Nephron progenitor cell (in vitro differentiated cells): Measurements from ENCODE around the gene OR3A3.
"Not testable (repeated sequence)": the region's sequence is repeated elsewhere in the genome, so short reads cannot be mapped to it uniquely, and the experiment has no call there.

Experiments used
- DNase-seq: peaks from one replicate; pipeline ENCODE4 v3.0.0; 2021
- H3K27ac Mint-ChIP-seq: 2 replicates; pipeline ENCODE4 v1.8.0; 2021; ENCODE audit warnings: mild to moderate bottlenecking, moderate library complexity, mixed read lengths
- H3K27me3 Mint-ChIP-seq: 2 replicates; pipeline ENCODE4 v1.8.0; 2021; ENCODE audit warnings: mild to moderate bottlenecking, low read depth, mixed read lengths; ENCODE audit not compliant: poor library complexity
- H3K36me3 Mint-ChIP-seq: 2 replicates; pipeline ENCODE4 v1.8.0; 2021; ENCODE audit warnings: low read depth, mixed read lengths
- H3K4me1 Mint-ChIP-seq: 2 replicates; pipeline ENCODE4 v1.8.0; 2021; ENCODE audit warnings: mixed read lengths
- H3K4me3 Mint-ChIP-seq: 2 replicates; pipeline ENCODE4 v1.8.0; 2021; ENCODE audit warnings: mild to moderate bottlenecking, moderate library complexity, mixed read lengths
- H3K9me3 Mint-ChIP-seq: 2 replicates; pipeline ENCODE4 v1.8.0; 2021; ENCODE audit warnings: mild to moderate bottlenecking, moderate library complexity, mixed read lengths
- TF ChIP-seq, protein P1 (sequence below): fragments of 200-600 bp; sonication (generic); IDR thresholded peaks from 2 replicates; pipeline ENCODE4 v1.5.0; 2021; ENCODE audit warnings: antibody characterized with exemption

OR3A3 gene

DNA sequence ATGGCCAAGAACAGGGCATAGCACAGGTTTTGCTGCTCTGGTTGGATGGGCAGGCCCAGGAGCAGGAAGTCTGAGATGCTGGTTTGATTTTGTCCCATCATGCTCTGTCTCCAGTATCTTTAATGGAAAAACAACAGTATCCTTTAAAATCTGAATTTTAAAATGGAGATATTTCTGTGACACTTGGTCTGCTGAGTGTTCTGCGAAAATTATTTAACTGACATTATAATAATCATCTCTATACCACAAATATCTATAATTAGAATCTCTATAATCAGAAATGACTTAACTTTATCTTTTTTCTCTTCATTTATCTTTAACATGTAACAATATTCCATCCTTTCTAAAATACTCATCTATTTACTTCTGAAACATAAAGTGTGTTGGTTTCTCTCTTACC is 12.9 kb upstream of the OR3A3 start, which contains the start of gene OR1E1:
Gene OR1E1, minus strand, starts transcription at position 101 of the 400 bp plus-strand sequence. Its CDS starts 0 bp downstream, at position 101.
- Mint-ChIP-seq H3K4me1 (no peaks in the 10 kb centered on the region), H3K27me3 (no peaks in the 10 kb centered on the region), H3K27ac (no peak within 1 kb of the TSS), H3K36me3 (no peaks in the 10 kb centered on the region), H3K9me3 (peaks cover 52% of the 10 kb centered on the region), H3K4me3 (no peak within 1 kb of the TSS)
- TF ChIP-seq, protein P1, sequence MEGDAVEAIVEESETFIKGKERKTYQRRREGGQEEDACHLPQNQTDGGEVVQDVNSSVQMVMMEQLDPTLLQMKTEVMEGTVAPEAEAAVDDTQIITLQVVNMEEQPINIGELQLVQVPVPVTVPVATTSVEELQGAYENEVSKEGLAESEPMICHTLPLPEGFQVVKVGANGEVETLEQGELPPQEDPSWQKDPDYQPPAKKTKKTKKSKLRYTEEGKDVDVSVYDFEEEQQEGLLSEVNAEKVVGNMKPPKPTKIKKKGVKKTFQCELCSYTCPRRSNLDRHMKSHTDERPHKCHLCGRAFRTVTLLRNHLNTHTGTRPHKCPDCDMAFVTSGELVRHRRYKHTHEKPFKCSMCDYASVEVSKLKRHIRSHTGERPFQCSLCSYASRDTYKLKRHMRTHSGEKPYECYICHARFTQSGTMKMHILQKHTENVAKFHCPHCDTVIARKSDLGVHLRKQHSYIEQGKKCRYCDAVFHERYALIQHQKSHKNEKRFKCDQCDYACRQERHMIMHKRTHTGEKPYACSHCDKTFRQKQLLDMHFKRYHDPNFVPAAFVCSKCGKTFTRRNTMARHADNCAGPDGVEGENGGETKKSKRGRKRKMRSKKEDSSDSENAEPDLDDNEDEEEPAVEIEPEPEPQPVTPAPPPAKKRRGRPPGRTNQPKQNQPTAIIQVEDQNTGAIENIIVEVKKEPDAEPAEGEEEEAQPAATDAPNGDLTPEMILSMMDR = no peak
- DNase-seq = no peak

DNA sequence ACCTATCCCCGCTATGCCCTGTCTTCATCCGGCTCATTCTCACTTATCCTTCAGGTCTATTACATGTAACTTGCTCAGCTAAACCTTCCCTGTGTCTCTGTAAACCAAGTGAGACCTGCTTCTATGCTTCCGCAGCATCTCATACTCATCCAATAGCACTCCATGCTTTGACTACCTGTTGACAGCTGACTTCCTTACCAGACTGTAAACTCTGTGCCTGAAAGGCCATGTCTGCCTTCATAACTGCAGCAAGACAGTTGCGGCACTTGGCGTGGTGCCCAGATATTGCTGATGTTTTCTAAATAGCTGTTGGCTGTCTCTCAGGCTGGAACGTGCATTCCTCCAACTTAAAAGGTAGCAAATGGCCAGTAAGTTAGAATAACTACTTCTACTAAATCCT is 11.1 kb upstream of the OR3A3 start:
- Mint-ChIP-seq H3K27me3 (no peaks in the 10 kb centered on the region), H3K4me3 (no peak overlapping the region), H3K4me1 (no peaks in the 10 kb centered on the region), H3K36me3 (no peaks in the 10 kb centered on the region), H3K9me3 (peaks cover 54% of the 10 kb centered on the region), H3K27ac (no peak overlapping the region)
- TF ChIP-seq, protein P1 = no peak
- no peak for DNase-seq

DNA sequence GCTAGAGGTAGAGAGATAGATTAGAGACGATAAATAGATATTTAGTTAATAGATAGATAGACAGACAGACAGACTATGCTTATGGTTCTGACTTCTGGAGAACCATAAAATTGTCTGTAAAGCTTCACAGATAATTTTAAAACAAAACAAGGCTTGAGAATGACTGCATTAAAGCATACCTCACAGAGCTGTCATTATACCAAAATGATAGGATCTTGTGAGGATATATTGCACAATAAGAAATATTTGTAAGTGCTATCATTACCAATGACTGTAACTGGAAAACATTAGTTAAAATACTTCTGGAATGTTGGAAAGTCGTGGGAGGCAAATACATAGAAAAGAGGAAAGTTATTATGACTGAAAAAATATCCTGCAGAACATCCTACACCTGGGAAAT is 9.4 kb upstream of the OR3A3 start:
- Mint-ChIP-seq H3K4me3 (no peak overlapping the region), H3K27me3 (no peaks in the 10 kb centered on the region), H3K36me3 (no peaks in the 10 kb centered on the region), H3K4me1 (no peaks in the 10 kb centered on the region), H3K9me3 (peaks cover 60% of the 10 kb centered on the region), H3K27ac (no peak overlapping the region)
- no peak for DNase-seq
- TF ChIP-seq, protein P1 = no peak

DNA sequence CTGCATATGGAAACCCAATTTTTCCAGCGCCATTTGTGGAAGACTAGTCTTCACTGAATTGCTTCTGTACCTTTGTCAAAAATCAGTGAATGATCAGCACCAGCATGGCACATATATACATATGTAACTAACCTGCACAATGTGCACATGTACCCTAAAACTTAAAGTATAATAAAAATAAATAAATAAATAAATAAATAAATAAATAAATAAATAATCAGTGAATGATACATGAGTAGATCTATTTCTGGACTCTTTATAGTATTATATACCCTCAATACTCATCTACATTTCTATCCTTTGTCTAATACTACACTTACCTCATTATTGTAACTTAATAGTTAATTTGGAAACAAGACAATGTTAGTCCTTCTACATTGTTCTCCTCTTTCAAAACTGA is 7.3 kb upstream of the OR3A3 start:
- not testable (repeated sequence) for H3K27me3 Mint-ChIP-seq, DNase-seq, H3K4me1 Mint-ChIP-seq, H3K36me3 Mint-ChIP-seq, H3K27ac Mint-ChIP-seq, H3K4me3 Mint-ChIP-seq
- H3K9me3 Mint-ChIP-seq = peaks cover 67% of the 10 kb centered on the region

DNA sequence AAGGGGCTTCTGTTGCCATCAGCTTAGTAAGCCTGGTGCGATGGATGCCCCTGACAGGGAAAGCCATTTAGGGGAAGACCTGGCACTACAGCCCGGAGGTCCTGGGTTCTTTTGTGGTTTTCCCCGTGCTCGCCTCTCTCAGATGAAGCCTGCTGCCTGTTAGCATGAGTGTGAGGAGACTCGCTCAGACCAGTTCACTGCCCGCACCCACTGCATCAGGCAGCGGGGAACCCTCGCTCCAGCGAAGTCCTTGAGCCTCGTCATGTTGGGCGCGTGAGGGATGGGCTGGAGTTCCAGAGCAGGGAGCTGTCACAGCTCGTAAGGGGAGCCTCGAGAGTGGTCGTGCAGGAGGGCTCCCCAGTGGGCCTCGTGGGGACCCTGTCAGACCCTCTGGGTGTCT is 1.0 kb downstream of the OR3A3 start:
- not testable (repeated sequence) for H3K27me3 Mint-ChIP-seq, H3K4me1 Mint-ChIP-seq, H3K27ac Mint-ChIP-seq, H3K4me3 Mint-ChIP-seq, H3K36me3 Mint-ChIP-seq, DNase-seq
- peaks cover 55% of the 10 kb centered on the region for H3K9me3 Mint-ChIP-seq

DNA sequence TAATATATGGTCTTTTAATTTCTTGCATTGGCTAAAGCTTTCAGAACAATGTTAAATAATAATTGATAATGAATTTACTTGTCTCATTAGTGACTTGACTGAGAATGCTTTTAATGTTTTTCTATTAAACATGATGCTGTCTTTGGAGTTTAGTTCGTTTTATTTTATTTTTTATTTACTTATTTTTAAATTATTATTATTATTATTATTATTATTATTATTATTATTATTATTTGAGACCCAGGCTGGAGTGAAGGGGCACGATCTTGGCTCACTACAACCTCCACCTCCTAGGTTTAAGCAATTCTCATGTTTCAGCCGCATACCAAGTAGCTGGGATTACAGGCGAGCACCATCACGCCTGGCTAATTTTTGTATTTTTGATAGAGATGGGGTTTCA is 4.4 kb downstream of the OR3A3 start:
- H3K36me3 Mint-ChIP-seq = no peaks in the 10 kb centered on the region
- peaks cover 46% of the 10 kb centered on the region for H3K9me3 Mint-ChIP-seq
- no peak for DNase-seq
- H3K4me1 Mint-ChIP-seq = no peaks in the 10 kb centered on the region
- no peak overlapping the region for H3K4me3 Mint-ChIP-seq
- TF ChIP-seq, protein P1 = no peak
- H3K27ac Mint-ChIP-seq = no peak overlapping the region
- H3K27me3 Mint-ChIP-seq = no peaks in the 10 kb centered on the region

DNA sequence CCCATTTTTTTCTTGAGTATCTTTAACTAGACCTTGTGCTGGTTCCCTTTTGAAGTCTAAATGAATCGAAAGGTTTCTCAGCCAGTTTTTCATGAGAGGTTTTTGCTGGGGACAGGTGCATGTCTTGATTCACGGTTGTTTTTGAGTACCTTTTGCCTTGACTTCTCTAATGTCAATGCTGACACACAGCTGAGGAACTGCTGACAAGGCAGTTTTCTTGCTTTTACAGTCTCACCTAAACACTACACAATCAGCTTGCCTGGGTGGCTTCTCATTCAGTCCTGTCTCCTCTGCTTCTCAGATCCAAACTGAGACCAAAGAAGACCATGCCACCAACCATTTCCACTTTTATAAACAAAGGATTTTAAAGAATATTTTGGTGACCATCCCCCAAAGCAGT is 7.1 kb downstream of the OR3A3 start:
- Mint-ChIP-seq H3K4me3 (no peak overlapping the region), H3K36me3 (no peaks in the 10 kb centered on the region), H3K9me3 (peaks cover 37% of the 10 kb centered on the region), H3K27me3 (no peaks in the 10 kb centered on the region), H3K27ac (no peak overlapping the region), H3K4me1 (no peaks in the 10 kb centered on the region)
- no peak for DNase-seq
- TF ChIP-seq, protein P1 = no peak

DNA sequence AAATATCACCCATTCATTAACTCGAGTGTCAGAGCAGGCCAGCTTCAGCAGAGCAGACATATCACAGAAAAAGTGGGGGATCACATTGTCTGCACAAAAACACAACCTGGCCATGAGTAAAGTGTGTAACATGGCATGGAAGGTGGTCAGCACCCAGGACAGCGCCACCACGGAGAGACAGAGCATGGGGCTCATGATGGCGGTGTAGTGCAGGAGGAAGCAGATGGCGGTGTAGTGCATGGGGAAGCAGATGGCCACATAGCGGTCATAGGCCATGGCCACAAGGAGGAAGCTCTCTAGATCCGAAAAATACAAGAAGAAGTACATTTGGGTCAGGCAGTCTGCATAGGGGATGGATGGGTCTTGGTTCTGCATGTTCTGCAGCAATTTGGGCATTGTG is 22.0 kb downstream of the OR3A3 start:
- H3K4me3 Mint-ChIP-seq, H3K36me3 Mint-ChIP-seq, H3K4me1 Mint-ChIP-seq, H3K27ac Mint-ChIP-seq: not testable (repeated sequence)
- DNase-seq = peak; percentile 58
- Mint-ChIP-seq H3K27me3 (peaks cover 14% of the 10 kb centered on the region), H3K9me3 (peaks cover 32% of the 10 kb centered on the region)
